Astrocyte of the cerebellum (primary cell): ENCODE data around the gene BARX1.
"Not testable (repeated sequence)": the region's sequence is repeated elsewhere in the genome, so short reads cannot be mapped to it uniquely, and the experiment has no call there.

ENCODE experiments used
- DNase-seq: peaks from one replicate; pipeline ENCODE4 v3.0.0-alpha.2; 2011; ENCODE audit warnings: low read depth
- H3K4me3 ChIP-seq: 2 replicates; pipeline ENCODE4 v1.5.1; 2011; ENCODE audit warnings: mild to moderate bottlenecking, low read depth, low read length, moderate library complexity
- CTCF ChIP-seq: IDR thresholded peaks from 2 replicates; pipeline ENCODE4 v1.5.1; 2012; ENCODE audit warnings: low read length, low read depth, moderate library complexity, mild to moderate bottlenecking; ENCODE audit errors: missing control alignments
- in situ Hi-C: cut with HindIII; loops from 2 replicates; pipeline ENCODE4 v1.10.0; 2017; ENCODE audit warnings: low sequenced_read_pairs

BARX1 gene

GRCh38 chr9:93976973-93977372 lies 21.8 kb upstream of the BARX1 start:
- in situ Hi-C loops = no loop called here
- H3K4me3 ChIP-seq = no peak overlapping the region
- TF ChIP-seq CTCF = no peak
- no peak for DNase-seq

- DNase-seq = no peak
- TF ChIP-seq CTCF = no peak
- H3K4me3 ChIP-seq = no peak overlapping the region
- in situ Hi-C loops = no loop called here
These were observed 20.9 kb upstream of the BARX1 start for GRCh38 chr9:93976081-93976480.

- in situ Hi-C loops = no loop called here
- no peak for DNase-seq
- TF ChIP-seq CTCF = no peak
- H3K4me3 ChIP-seq = no peak overlapping the region
These were observed 20.1 kb upstream of the BARX1 start for GRCh38 chr9:93975262-93975661.

- no peak for DNase-seq
- no peak for TF ChIP-seq CTCF
- no peak overlapping the region for H3K4me3 ChIP-seq
- in situ Hi-C loops = no loop called here
These were observed 19.0 kb upstream of the BARX1 start for GRCh38 chr9:93974151-93974550.

GRCh38 chr9:93972655-93973054 lies 17.5 kb upstream of the BARX1 start:
- H3K4me3 ChIP-seq, in situ Hi-C loops, DNase-seq: not testable (repeated sequence)

- no peak for DNase-seq
- in situ Hi-C loops = no loop called here
- no peak overlapping the region for H3K4me3 ChIP-seq
- TF ChIP-seq CTCF = no peak
These were observed 14.1 kb upstream of the BARX1 start for GRCh38 chr9:93969328-93969661.

- in situ Hi-C loops = no loop called here
- TF ChIP-seq CTCF = no peak
- DNase-seq = no peak
These were observed 13.5 kb upstream of the BARX1 start for GRCh38 chr9:93968451-93969327.

More at GRCh38 chr9:93968451-93969327, 13.5 kb upstream of the BARX1 start:
- no peak overlapping the region for H3K4me3 ChIP-seq
